HPDE6-E6E7 (cell line): Measurements from ENCODE around the gene PPIF.

Experiments
- DNase-seq: peaks from one replicate; pipeline ENCODE4 v3.0.0; 2011; ENCODE audit warnings: missing footprints; ENCODE audit errors: extremely low spot score

The PPIF gene

GRCh38 chr10:79386637-79387465, 39.6 kb downstream of the PPIF start:
- DNase-seq, result no peak

GRCh38 chr10:79387466-79387973, 40.3 kb downstream of the PPIF start:
- no peak for DNase-seq

GRCh38 chr10:79387974-79388850, 40.9 kb downstream of the PPIF start:
- no peak for DNase-seq

GRCh38 chr10:79390057-79390456, 42.8 kb downstream of the PPIF start:
- DNase-seq, result no peak

- DNase-seq, result no peak
Observed at GRCh38 chr10:79390551-79391229, 43.4 kb downstream of the PPIF start.

GRCh38 chr10:79391231-79392019, 44.2 kb downstream of the PPIF start:
- no peak for DNase-seq

- no peak for DNase-seq
Observed at GRCh38 chr10:79392020-79392398, 44.7 kb downstream of the PPIF start.

GRCh38 chr10:79392506-79393176, 45.4 kb downstream of the PPIF start:
- DNase-seq, result no peak

- DNase-seq, result no peak
Observed at GRCh38 chr10:79393221-79393923, 46.1 kb downstream of the PPIF start.

- no peak for DNase-seq
Observed at GRCh38 chr10:79393924-79394610, 46.8 kb downstream of the PPIF start.

- no peak for DNase-seq
Observed at GRCh38 chr10:79394664-79395063, 47.4 kb downstream of the PPIF start.

GRCh38 chr10:79396520-79396919, 49.3 kb downstream of the PPIF start:
- no peak for DNase-seq

- no peak for DNase-seq
Observed at GRCh38 chr10:79397051-79397450, 49.8 kb downstream of the PPIF start.

GRCh38 chr10:79397575-79398303, 50.5 kb downstream of the PPIF start:
- no peak for DNase-seq

- DNase-seq, result no peak
Observed at GRCh38 chr10:79398642-79399041, 51.4 kb downstream of the PPIF start.

GRCh38 chr10:79399223-79399831, 52.1 kb downstream of the PPIF start:
- DNase-seq, result peak; percentile 37

- no peak for DNase-seq
Observed at GRCh38 chr10:79400146-79401004, 53.1 kb downstream of the PPIF start.
